ENCODE measurements around the gene ESM1.

DNA sequence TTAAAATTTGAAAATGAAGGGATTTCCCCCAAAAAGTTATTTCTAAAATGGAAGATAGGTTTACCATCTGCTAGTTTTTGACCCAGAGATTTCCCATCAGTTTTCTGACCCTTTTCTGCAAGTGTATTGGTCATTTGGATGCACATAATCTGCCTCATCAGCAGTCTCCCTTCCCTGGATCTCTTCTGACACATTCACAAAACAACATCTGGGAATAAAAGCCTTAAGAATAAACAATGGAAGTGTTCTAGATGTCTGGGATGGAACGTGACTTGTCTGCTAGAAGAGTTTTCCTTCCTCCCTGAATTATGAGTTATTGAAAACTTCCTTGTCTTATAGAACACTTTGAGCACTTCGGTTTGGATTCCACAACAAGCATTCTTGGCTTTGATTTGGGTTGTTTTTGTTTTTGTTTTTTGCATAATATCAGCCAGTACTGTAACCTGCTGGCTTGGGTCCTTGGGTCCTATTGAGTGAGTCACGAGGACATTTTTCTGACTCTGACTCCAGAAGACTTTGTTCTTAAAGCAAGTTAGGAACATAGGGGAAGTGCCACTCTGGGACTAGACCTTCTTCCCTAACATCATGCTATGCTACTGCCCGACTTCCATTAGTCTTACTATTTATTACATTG lies 18.2 kb upstream of the ESM1 start:
- TF ChIP-seq EZH2 (IDR thresholded peaks at IDR 0.05; ENCODE audit: borderline replicate concordance, insufficient read depth, low read depth, low read length, poor library complexity, severe bottlenecking) = no peak
- TF ChIP-seq, protein P1, sequence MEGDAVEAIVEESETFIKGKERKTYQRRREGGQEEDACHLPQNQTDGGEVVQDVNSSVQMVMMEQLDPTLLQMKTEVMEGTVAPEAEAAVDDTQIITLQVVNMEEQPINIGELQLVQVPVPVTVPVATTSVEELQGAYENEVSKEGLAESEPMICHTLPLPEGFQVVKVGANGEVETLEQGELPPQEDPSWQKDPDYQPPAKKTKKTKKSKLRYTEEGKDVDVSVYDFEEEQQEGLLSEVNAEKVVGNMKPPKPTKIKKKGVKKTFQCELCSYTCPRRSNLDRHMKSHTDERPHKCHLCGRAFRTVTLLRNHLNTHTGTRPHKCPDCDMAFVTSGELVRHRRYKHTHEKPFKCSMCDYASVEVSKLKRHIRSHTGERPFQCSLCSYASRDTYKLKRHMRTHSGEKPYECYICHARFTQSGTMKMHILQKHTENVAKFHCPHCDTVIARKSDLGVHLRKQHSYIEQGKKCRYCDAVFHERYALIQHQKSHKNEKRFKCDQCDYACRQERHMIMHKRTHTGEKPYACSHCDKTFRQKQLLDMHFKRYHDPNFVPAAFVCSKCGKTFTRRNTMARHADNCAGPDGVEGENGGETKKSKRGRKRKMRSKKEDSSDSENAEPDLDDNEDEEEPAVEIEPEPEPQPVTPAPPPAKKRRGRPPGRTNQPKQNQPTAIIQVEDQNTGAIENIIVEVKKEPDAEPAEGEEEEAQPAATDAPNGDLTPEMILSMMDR (IDR thresholded peaks at IDR 0.05) = no peak
